ENCODE measurements around the gene NECAB3.

GRCh38 chr20:33681288-33681687 is 7.1 kb upstream of the NECAB3 start:
- TF ChIP-seq POLR2A (IDR thresholded peaks at IDR 0.05; ENCODE audit: low read depth, low read length) (no peak), CTCF (IDR thresholded peaks at IDR 0.05; ENCODE audit: extremely low read depth in 1 of 2, insufficient read depth in 1 of 2, low read depth in 1 of 2, low read length in 2 of 2) (no peak), MAX (IDR thresholded peaks at IDR 0.05; ENCODE audit: insufficient read depth, insufficient read length) (no peak), POLR2AphosphoS5 (IDR thresholded peaks at IDR 0.05; ENCODE audit: insufficient read depth, low read depth, low read length) (no peak)

All from endothelial cell of umbilical vein (primary cell).